ENCODE data around the gene HIRA. TPM values are rescaled to one million over a fixed set of nuclear protein-coding genes. Genes with fewer than 3 reads are reported as not detected.

The HIRA gene
- total and polyA plus RNA-seq, 10 donors = 8.9 to 31.7 (median 24.6) TPM

DNA sequence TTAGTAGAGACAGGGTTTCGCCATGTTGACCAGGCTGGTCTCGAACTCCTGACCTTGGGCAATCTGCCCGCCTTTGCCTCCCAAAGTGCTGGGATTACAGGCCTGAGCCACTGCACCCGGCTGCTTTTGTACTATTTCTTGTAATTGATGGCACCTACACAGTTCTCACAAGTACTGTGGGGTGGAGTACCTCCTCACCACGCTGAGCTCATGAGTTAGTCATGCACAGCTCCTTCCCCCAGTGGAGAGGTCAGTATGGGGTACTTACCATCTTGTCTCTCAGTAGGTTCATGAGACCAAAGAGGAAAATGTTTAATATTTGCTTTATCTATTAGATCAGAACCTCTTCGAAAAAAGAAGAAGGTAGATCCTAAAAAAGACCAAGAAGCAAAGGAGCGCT lies 2.9 kb upstream of the HIRA start:
- no peak for TF ChIP-seq POLR2AphosphoS5 (IDR thresholded peaks at IDR 0.05)
- TF ChIP-seq, protein P1, sequence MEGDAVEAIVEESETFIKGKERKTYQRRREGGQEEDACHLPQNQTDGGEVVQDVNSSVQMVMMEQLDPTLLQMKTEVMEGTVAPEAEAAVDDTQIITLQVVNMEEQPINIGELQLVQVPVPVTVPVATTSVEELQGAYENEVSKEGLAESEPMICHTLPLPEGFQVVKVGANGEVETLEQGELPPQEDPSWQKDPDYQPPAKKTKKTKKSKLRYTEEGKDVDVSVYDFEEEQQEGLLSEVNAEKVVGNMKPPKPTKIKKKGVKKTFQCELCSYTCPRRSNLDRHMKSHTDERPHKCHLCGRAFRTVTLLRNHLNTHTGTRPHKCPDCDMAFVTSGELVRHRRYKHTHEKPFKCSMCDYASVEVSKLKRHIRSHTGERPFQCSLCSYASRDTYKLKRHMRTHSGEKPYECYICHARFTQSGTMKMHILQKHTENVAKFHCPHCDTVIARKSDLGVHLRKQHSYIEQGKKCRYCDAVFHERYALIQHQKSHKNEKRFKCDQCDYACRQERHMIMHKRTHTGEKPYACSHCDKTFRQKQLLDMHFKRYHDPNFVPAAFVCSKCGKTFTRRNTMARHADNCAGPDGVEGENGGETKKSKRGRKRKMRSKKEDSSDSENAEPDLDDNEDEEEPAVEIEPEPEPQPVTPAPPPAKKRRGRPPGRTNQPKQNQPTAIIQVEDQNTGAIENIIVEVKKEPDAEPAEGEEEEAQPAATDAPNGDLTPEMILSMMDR (IDR thresholded peaks at IDR 0.05 in 8 of 11, conservative IDR thresholded peaks at IDR 0.05 in 3 of 11) = no peak
- TF ChIP-seq POLR2A (IDR thresholded peaks at IDR 0.05) = no peak
- H3K9me3 ChIP-seq = no peaks in the 10 kb centered on the region
- intact Hi-C loops (cut with DNase I; ENCODE audit: low total_unique reads) = no loop called here
- peaks cover 19 to 62% (median 44%) of the 10 kb centered on the region in 6 donors for H3K4me1 ChIP-seq
- no peak overlapping the region for H3K4me3 ChIP-seq
- no peaks in the 10 kb centered on the region for H3K27me3 ChIP-seq (replicated peaks in 1 of 7)
- H3K36me3 ChIP-seq = peaks cover 0 to 51% (median 28%) of the 10 kb centered on the region in 6 donors
- DNase-seq = no peak
- 81 to 89% (median 85%) methylated on average over 7 of the region's 7 CpGs for WGBS, 5 donors
- H3K27ac ChIP-seq = peak overlapping the region in 4 of 8 donors; percentile 3 to 99 (median 81)

DNA sequence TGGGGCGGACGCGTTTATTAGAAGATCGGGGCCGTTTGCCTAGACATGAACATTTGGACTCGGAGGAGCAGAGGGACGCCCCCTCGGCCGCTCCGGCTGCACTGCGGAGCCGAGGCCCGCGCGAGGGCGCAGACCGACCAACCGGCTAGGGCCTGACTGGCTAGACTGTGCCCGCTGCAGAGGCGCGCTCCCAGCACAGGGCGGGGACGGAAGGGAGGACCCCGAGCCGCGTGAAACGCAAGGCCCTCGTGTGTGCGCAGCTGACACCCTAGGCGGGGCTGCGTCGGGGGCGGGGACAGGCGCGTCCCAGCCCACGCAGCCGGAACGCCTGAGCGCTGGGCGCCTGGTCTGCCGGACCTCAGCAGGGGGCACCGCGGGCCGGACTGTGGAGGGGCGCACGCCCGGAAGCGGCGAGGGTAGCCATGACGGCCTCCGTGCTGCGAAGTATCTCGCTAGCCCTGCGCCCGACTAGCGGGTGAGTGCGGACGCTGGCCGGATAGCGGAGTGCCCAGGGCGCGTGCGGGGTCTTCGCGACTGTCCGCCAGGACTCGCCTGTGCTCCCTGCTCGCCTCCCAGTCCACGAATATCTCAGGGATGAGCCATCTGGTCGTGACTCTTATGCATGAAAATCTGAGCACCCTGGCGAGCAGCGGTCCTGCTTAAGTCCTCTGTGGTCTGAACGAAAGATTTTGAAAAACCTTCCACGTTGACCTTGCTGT lies 759 bp upstream of the HIRA start, which contains the start of gene MRPL40:
Gene MRPL40 (plus strand): TSS at position 413 of the 719 bp plus-strand sequence. CDS start 10 bp downstream, at position 423.
- peak within 1 kb of the TSS; percentile 84 to 98 (median 96) for H3K4me3 ChIP-seq
- H3K27ac ChIP-seq = peak within 1 kb of the TSS; percentile 95 to 99 (median 98)
- 0% methylated on average over 35 to 74 of the region's 74 CpGs for WGBS, 5 donors
- H3K4me1 ChIP-seq = peaks cover 21 to 74% (median 63%) of the 10 kb centered on the region in 6 donors
- TF ChIP-seq, protein P1 (IDR thresholded peaks at IDR 0.05 in 8 of 11, conservative IDR thresholded peaks at IDR 0.05 in 3 of 11) = peak in 5 of 11 experiments; percentile 5 to 41 (median 29)
- TF ChIP-seq POLR2A (IDR thresholded peaks at IDR 0.05) = peak; percentile 52 to 87 (median 65)
- TF ChIP-seq POLR2AphosphoS5 (IDR thresholded peaks at IDR 0.05) = peak; percentile 97 to 98 (median 98)
- H3K27me3 ChIP-seq (replicated peaks in 1 of 7) = no peaks in the 10 kb centered on the region
- H3K9me3 ChIP-seq = no peaks in the 10 kb centered on the region
- intact Hi-C loops (cut with DNase I; ENCODE audit: low total_unique reads) = no loop called here
- H3K36me3 ChIP-seq = peaks cover 0 to 33% (median 25%) of the 10 kb centered on the region in 6 donors
- DNase-seq = peak; percentile 99

DNA sequence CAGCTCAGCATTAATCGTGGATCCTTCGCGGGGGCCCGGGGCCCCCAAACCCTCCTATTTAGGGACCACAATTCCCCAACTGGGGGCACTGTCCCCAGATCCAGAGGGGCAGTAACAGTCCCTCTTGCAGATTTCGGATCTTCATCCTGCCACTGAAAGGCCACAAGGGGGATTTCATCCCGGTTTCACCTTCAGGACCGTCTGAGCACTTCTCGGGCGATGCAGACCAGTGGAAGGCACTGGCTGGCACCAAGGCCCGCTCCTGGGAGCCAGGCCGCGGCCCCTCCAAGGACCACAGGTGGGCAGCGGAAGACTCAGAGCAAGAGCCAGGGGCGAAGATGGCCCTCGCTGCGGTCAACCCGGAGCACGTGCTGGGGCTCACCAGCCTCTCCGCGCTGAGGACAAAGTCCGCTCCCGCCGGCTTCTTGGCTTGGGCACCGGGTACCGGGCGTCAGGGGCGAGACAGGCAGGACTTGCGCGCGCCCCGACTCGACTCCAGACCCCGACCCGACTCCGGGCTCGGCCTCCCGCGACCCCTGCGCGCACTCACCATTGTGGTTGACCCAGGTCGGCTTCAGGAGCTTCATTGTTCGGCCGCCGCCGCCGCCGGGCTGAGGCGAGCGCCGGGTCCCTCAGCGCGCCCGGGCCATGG lies 517 bp downstream of the HIRA start:
- H3K27ac ChIP-seq = peak overlapping the region; percentile 59 to 99 (median 96)
- peaks cover 0 to 21% (median 15%) of the 10 kb centered on the region in 6 donors for H3K36me3 ChIP-seq
- H3K4me1 ChIP-seq = peaks cover 21 to 86% (median 74%) of the 10 kb centered on the region in 6 donors
- H3K4me3 ChIP-seq = peak overlapping the region; percentile 84 to 98 (median 96)
- no peaks in the 10 kb centered on the region for H3K27me3 ChIP-seq (replicated peaks in 1 of 7)
- H3K9me3 ChIP-seq = no peaks in the 10 kb centered on the region
- DNase-seq = peak; percentile 91
- TF ChIP-seq POLR2A (IDR thresholded peaks at IDR 0.05) = no peak
- 0% methylated on average over 6 to 53 of the region's 53 CpGs for WGBS, 5 donors
- intact Hi-C loops (cut with DNase I; ENCODE audit: low total_unique reads) = no loop called here

DNA sequence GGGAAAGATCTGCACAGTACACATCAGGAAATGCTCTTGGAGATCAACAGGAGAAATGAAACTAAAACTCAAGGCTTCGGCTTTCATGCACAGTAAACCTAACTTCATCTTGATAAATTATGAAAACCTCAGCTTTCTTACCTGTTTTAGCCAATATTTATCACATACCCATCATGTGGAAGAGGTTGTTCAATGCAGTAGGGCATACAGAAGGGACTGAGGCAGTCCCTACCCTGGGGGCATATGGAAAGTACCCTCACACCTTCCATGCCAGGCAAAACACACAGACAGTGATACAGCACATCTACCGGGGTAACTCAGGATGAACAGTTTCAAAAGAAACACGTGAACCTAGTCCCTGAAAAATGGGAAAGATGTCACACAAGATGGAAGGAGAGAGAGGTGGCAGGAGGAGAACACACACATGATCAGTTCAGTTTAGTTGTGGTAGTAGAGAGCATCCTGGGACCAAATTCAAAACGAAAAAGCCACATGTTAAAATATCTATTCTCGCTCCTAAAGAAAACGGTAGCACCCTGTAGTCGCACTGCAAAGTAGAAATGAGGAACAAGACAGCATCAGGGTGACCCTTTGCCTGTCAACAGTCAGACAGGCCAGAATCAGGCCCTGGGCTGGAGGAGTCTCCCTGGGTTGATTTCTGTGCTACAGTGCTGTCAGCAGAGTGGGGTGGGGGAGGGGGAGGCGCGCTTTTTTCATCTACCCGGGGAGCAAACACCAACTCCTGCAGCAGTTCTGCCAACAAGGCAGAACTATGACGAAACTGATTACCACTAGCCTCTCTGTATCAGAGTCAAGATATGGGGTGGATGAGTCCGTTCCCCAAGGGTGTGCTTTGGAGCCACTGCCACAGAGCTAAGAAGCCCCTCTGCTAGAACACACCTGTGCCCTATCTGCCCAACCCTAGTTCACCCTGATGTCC lies 1.3 kb downstream of the HIRA start:
- 6 to 9% (median 7%) methylated on average over 11 to 12 of the region's 12 CpGs for WGBS, 5 donors

More for the DNA sequence above, 1.3 kb downstream of the HIRA start:
- Histone ChIP-seq H3K4me1 (peaks cover 21 to 86% (median 77%) of the 10 kb centered on the region in 6 donors), H3K9me3 (no peaks in the 10 kb centered on the region), H3K4me3 (peak overlapping the region; percentile 84 to 98 (median 96)), H3K27ac (peak overlapping the region; percentile 59 to 99 (median 96)), H3K27me3 (replicated peaks in 1 of 7) (no peaks in the 10 kb centered on the region), H3K36me3 (peaks cover 0 to 15% (median 7%) of the 10 kb centered on the region in 6 donors)
- no peak for TF ChIP-seq POLR2AphosphoS5 (IDR thresholded peaks at IDR 0.05)
- TF ChIP-seq POLR2A (IDR thresholded peaks at IDR 0.05) = no peak
- TF ChIP-seq, protein P1 (IDR thresholded peaks at IDR 0.05 in 8 of 11, conservative IDR thresholded peaks at IDR 0.05 in 3 of 11) = no peak
- intact Hi-C loops (cut with DNase I; ENCODE audit: low total_unique reads) = no loop called here
- DNase-seq = no peak
